HEK293 (cell line): ENCODE measurements around the gene COL13A1.

ENCODE experiments used
- CTCF ChIP-seq: fragments of 450-650 bp; formaldehyde crosslinking; IDR thresholded peaks from 2 replicates; pipeline ENCODE4 v1.5.1; 2016; ENCODE audit warnings: missing biosample characterization, missing genetic modification characterization
- ELK4 ChIP-seq: IDR thresholded peaks from 2 replicates; pipeline ENCODE4 v1.6.1; 2011; ENCODE audit warnings: mild to moderate bottlenecking, low read depth, low read length, borderline replicate concordance
- ZBTB44 ChIP-seq: fragments of 450-650 bp; IDR thresholded peaks from 2 replicates; pipeline ENCODE4 v1.5.1; 2018; ENCODE audit warnings: missing biosample characterization, mild to moderate bottlenecking, missing genetic modification characterization
- ZBTB8A ChIP-seq: fragments of 450-650 bp; formaldehyde crosslinking; IDR thresholded peaks from 2 replicates; pipeline ENCODE4 v1.5.1; 2016; ENCODE audit warnings: missing biosample characterization, missing genetic modification characterization
- ZNF501 ChIP-seq: fragments of 450-650 bp; formaldehyde crosslinking; IDR thresholded peaks from 2 replicates; pipeline ENCODE4 v1.5.1; 2016; ENCODE audit warnings: missing biosample characterization, missing genetic modification characterization

GRCh38 chr10:69797959-69798358 lies 3.7 kb upstream of the COL13A1 start:
- TF ChIP-seq CTCF (tag by site-specific recombination): no peak
- no peak for TF ChIP-seq ZNF501
- TF ChIP-seq ELK4: no peak
- TF ChIP-seq ZBTB8A (tag by site-specific recombination): no peak
- TF ChIP-seq ZBTB44 (tag by site-specific recombination): no peak
